Stimulated activated CD8-positive, alpha-beta memory T cell treated with anti-CD3 and anti-CD28 coated beads, Interleukin-15, amount 100 ng/mL, for 48 hours (primary cell): ENCODE results near the gene PLAC1.

ENCODE experiments used
- DNase-seq, 2 donors: peaks; one replicate each; pipeline ENCODE4 v3.0.0-alpha.2; 2020; ENCODE audit warnings: low read depth in 2 of 2

The PLAC1 gene

GRCh38 chrX:134631426-134632346 is 26.6 kb downstream of the PLAC1 start:
- no peak for DNase-seq

GRCh38 chrX:134628663-134629062 is 29.6 kb downstream of the PLAC1 start:
- DNase-seq = no peak

GRCh38 chrX:134626434-134626833 is 31.8 kb downstream of the PLAC1 start:
- DNase-seq = no peak

GRCh38 chrX:134625315-134625718 is 33.0 kb downstream of the PLAC1 start:
- DNase-seq = no peak

GRCh38 chrX:134624046-134624430 is 34.2 kb downstream of the PLAC1 start:
- no peak for DNase-seq

- no peak for DNase-seq
Observed at GRCh38 chrX:134623293-134624045, 34.8 kb downstream of the PLAC1 start.

GRCh38 chrX:134622813-134623185 is 35.5 kb downstream of the PLAC1 start:
- DNase-seq = no peak

GRCh38 chrX:134622056-134622812 is 36.0 kb downstream of the PLAC1 start:
- peak in 1 of 2 donors; percentile 11 for DNase-seq

- no peak for DNase-seq
Observed at GRCh38 chrX:134619838-134620237, 38.4 kb downstream of the PLAC1 start.

- DNase-seq = no peak
Observed at GRCh38 chrX:134613396-134613795, 44.9 kb downstream of the PLAC1 start.

- no peak for DNase-seq
Observed at GRCh38 chrX:134608153-134608552, 50.1 kb downstream of the PLAC1 start.

- DNase-seq = no peak
Observed at GRCh38 chrX:134607523-134607922, 50.7 kb downstream of the PLAC1 start.

GRCh38 chrX:134604701-134605311 is 53.5 kb downstream of the PLAC1 start:
- DNase-seq = no peak

GRCh38 chrX:134603806-134604700 is 54.2 kb downstream of the PLAC1 start:
- no peak for DNase-seq

- DNase-seq = no peak
Observed at GRCh38 chrX:134602410-134602809, 55.9 kb downstream of the PLAC1 start.

GRCh38 chrX:134601240-134601765 is 57.0 kb downstream of the PLAC1 start:
- DNase-seq = no peak

- DNase-seq = no peak
Observed at GRCh38 chrX:134600714-134601113, 57.6 kb downstream of the PLAC1 start.

GRCh38 chrX:134599184-134599914 is 58.9 kb downstream of the PLAC1 start:
- DNase-seq = peak; percentile 22 to 24

- no peak for DNase-seq
Observed at GRCh38 chrX:134592303-134592702, 66.0 kb downstream of the PLAC1 start.

GRCh38 chrX:134591502-134591901 is 66.8 kb downstream of the PLAC1 start:
- DNase-seq = no peak
